Measurements from ENCODE around the gene TRIM15. TPM values are rescaled to one million over a fixed set of nuclear protein-coding genes. Genes with fewer than 3 reads are reported as not detected.

The TRIM15 gene
- total RNA-seq, 4 donors from 2014 or later, result not detected

DNA sequence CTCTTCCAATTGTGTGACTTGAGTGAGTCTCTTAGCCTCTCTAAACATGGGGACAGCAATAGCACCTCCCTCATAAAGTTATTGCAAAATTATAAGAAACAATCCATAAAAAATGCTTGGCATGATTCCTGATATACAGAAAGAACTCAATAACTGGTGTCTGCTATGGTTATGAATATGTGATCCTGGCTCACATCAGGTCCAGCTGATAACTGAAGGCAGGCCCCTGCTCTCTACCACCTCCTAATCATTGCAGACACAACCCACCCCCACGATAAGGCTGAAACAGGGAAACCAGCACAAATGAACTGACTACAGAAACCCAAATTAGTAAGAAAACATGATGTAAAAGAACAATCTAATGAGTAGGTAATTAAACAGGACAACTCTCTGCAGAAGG lies 5.4 kb downstream of the TRIM15 start:
- TF ChIP-seq, protein P1, sequence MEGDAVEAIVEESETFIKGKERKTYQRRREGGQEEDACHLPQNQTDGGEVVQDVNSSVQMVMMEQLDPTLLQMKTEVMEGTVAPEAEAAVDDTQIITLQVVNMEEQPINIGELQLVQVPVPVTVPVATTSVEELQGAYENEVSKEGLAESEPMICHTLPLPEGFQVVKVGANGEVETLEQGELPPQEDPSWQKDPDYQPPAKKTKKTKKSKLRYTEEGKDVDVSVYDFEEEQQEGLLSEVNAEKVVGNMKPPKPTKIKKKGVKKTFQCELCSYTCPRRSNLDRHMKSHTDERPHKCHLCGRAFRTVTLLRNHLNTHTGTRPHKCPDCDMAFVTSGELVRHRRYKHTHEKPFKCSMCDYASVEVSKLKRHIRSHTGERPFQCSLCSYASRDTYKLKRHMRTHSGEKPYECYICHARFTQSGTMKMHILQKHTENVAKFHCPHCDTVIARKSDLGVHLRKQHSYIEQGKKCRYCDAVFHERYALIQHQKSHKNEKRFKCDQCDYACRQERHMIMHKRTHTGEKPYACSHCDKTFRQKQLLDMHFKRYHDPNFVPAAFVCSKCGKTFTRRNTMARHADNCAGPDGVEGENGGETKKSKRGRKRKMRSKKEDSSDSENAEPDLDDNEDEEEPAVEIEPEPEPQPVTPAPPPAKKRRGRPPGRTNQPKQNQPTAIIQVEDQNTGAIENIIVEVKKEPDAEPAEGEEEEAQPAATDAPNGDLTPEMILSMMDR (IDR thresholded peaks at IDR 0.05; ENCODE audit: low read depth), result no peak

DNA sequence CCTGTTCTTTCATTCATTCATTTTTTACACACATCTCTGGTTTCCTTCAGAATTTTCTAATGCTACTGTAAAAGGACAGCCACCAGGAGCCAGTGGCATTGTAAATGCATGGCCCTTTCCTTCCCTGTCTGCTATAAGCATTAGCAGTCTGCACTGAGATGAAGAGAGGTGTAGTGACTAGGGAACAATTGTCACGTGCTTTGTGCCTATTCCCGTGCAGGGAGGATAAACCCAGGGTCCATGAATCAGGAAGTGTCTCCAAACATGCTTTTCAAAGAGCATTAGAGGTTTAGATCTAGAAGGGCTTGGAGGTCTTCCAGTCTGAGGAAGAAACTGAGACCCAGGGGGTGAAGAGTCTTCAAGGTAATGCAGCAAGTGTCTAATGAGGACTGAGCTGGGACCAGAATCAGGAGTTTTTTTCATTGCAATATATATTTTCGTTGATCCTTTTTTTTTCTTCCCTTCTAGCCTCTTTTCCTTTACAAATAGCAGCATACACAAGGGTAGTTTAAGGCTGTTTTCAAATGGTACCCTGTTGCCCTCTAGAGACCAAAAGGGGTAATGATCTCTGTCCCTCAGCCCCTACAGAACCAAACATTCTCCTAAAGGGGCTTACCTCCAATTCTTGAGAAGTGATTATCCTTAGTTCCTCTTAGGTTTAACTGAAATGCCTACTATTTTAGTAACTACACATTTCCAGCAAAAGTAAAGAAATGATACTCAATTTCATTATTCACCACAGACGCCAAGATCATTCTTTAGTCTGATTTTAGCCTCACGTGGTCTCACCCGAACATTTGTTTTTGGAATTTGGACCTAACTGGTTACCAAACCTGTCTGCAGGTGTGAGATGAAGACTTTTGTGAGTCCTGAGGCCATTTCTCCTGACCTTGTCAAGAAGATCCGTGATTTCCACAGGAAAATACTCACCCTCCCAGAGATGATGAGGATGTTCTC lies 6.6 kb downstream of the TRIM15 start:
- TF ChIP-seq, protein P1 (IDR thresholded peaks at IDR 0.05; ENCODE audit: low read depth), result no peak

DNA sequence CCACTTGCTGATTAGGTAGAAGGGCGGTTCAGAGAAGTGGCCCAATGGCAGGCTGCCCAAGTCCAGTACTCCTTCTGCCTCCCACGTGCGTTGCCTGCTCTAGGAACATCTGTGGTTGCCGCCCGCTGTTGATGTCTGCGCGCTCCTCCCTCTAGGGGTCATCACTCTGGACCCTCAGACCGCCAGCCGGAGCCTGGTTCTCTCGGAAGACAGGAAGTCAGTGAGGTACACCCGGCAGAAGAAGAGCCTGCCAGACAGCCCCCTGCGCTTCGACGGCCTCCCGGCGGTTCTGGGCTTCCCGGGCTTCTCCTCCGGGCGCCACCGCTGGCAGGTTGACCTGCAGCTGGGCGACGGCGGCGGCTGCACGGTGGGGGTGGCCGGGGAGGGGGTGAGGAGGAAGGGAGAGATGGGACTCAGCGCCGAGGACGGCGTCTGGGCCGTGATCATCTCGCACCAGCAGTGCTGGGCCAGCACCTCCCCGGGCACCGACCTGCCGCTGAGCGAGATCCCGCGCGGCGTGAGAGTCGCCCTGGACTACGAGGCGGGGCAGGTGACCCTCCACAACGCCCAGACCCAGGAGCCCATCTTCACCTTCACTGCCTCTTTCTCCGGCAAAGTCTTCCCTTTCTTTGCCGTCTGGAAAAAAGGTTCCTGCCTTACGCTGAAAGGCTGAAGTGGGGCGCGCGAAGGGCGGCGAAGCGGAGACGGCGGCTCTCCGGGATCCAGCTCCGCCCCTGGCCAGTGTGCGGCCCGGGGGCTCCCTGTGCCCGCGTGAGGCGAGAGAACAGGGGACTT lies 8.5 kb downstream of the TRIM15 start:
- TF ChIP-seq, protein P1 (IDR thresholded peaks at IDR 0.05; ENCODE audit: low read depth), result no peak

DNA sequence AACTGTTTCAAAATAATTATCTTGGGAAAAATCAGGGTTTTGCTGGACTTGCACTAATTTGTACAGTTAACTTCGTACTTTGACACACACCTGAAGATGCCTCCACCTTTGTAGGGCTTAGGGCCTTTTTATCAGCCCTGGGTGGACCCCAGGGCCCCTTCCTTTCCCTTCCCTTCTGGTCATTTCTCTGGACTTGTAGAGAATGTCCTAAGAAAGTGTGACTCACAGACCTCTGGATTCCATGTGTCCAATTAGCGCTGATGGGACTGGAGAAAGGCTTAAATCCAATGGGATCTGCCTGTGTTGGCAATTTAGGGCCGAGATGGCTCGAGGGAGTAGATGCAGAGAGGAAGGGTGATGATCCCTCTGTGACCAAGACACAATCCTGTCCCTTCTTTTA lies 9.3 kb downstream of the TRIM15 start:
- TF ChIP-seq, protein P1 (IDR thresholded peaks at IDR 0.05; ENCODE audit: low read depth), result no peak

DNA sequence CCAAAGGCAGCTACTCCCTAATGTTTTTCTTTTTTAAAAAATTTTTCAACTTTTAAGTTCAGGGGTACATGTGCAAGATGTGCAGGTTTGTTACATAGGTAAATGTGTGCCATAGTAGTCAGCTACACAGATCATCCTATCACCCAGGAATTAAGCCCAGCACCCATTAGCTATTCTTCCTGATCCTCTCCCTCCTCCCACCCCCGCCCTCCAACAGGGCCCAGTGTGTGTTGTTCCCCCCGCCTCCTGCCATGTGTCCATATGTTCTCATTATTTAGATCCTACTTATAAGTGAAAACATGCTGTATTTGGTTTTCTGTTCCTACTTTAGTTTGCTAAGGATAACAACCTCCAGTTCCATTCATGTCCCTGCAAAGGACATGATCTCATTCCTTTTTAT lies 12.4 kb downstream of the TRIM15 start:
- TF ChIP-seq, protein P1 (IDR thresholded peaks at IDR 0.05; ENCODE audit: low read depth), result no peak

DNA sequence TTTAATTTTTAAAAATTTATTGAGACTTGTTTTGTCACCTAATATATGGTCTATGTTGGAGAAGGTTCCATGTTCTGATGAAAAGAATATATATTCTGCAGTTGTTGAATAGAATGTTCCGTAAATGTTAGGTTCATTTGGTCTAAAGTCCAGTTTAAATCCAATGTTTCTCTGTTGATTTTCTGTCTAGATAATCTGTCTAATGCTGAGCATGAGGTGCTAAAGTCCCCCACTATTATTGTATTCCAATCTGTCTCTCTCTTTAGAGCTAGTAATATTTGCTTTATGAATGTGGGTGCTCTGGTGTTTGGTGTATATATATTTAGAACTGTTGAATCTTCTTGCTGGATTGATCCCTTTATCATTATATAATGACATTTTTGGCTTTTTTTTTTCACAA lies 15.5 kb downstream of the TRIM15 start:
- TF ChIP-seq, protein P1 (IDR thresholded peaks at IDR 0.05; ENCODE audit: low read depth), result no peak

DNA sequence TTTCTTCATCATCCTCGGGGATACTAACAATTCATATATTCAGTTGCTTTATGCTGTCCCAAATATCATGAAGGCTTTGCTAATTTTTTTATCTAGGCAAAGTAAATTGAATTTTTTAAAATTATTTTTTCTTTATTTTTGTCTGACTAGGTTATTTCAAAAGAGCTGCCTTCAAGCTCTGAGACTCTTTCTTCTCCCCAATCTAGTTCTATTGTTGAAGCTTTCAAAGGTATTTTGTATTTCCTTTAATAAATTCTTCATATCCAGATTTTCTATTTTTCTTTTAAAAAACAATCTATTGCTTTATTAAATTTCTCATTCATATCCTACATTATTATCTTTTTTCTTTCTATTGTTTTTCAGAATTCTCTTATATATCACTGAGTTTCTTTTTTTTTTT lies 16.8 kb downstream of the TRIM15 start:
- TF ChIP-seq, protein P1 (IDR thresholded peaks at IDR 0.05; ENCODE audit: low read depth), result no peak

Data from subcutaneous adipose tissue (tissue), 4 donors.